HepG2 (cell line): ENCODE measurements around the gene ZSCAN23. TPM values are rescaled to one million over a fixed set of nuclear protein-coding genes. Genes with fewer than 3 reads are reported as not detected.

Experiments
- ARNT2 ChIP-seq: sonication (generic); formaldehyde crosslinking; IDR thresholded peaks from 2 replicates; pipeline ENCODE4 v1.8.0; 2022; ENCODE audit warnings: mild to moderate bottlenecking, low read depth, missing genetic modification reagents, moderate library complexity
- BCL6 ChIP-seq: IDR thresholded peaks from 2 replicates; pipeline ENCODE4 v1.6.1; 2016; ENCODE audit warnings: missing genetic modification reagents, missing compliant biosample characterization
- BRD4 ChIP-seq: sonication (generic); formaldehyde crosslinking; IDR thresholded peaks from 2 replicates; pipeline ENCODE4 v1.4.0; 2020; ENCODE audit warnings: missing genetic modification reagents
- polyA plus RNA-seq, 8 experiments: library from polyadenylated mRNA; depleted of rRNA in 3 of 8; stranded (reverse) in 7 of 8; unstranded in 1 of 8; fragments of >200 nt; fragmentation: Illumina TruSeq in 4 of 8; extraction: Trizol in 4 of 8; gene quantifications; 2 replicates each; pipeline versions ENCODE4 v1.2.1 to v1.2.3, GENCODE V29; 2011 to 2016; ENCODE audit warnings: low read depth in 4 of 8, missing spikeins in 1 of 8, mixed read lengths in 1 of 8; ENCODE audit not compliant: insufficient read depth in 1 of 8
- total RNA-seq, 5 experiments: library from RNA; depleted of rRNA; stranded (reverse); fragments of >200 nt; fragmentation: Illumina TruSeq; extraction: Trizol; gene quantifications; 2 replicates each; pipeline ENCODE4 v1.2.3, GENCODE V29; 2016; ENCODE audit warnings: low read depth in 1 of 5
- TF ChIP-seq, protein P1 (sequence below): sonication (generic); formaldehyde crosslinking; conservative IDR thresholded peaks from 2 replicates; pipeline ENCODE4 v1.5.0; 2020; ENCODE audit warnings: missing genetic modification reagents
- TF ChIP-seq, protein P2 (sequence below): sonication (generic); formaldehyde crosslinking; IDR thresholded peaks from 2 replicates; pipeline ENCODE4 v1.4.0; 2020; ENCODE audit warnings: missing genetic modification reagents, borderline replicate concordance
- TF ChIP-seq, protein P3 (sequence below): sonication (generic); formaldehyde crosslinking; IDR thresholded peaks from 2 replicates; pipeline ENCODE4 v1.4.0; 2020; ENCODE audit warnings: missing genetic modification reagents
- TF ChIP-seq, protein P4 (sequence below): sonication (generic); formaldehyde crosslinking; IDR thresholded peaks from 2 replicates; pipeline ENCODE4 v1.4.0; 2020; ENCODE audit warnings: missing genetic modification reagents
- TF ChIP-seq, protein P5 (sequence below): sonication (generic); formaldehyde crosslinking; conservative IDR thresholded peaks from 2 replicates; pipeline ENCODE4 v1.4.0; 2020; ENCODE audit warnings: mild to moderate bottlenecking, missing genetic modification reagents, moderate library complexity

ZSCAN23 gene
- total and polyA plus RNA-seq, 2 of the 13 experiments (the other 11 are each of a cell fraction or from before 2014, with no cell fraction given), result 0.29 to 1.2 TPM

DNA sequence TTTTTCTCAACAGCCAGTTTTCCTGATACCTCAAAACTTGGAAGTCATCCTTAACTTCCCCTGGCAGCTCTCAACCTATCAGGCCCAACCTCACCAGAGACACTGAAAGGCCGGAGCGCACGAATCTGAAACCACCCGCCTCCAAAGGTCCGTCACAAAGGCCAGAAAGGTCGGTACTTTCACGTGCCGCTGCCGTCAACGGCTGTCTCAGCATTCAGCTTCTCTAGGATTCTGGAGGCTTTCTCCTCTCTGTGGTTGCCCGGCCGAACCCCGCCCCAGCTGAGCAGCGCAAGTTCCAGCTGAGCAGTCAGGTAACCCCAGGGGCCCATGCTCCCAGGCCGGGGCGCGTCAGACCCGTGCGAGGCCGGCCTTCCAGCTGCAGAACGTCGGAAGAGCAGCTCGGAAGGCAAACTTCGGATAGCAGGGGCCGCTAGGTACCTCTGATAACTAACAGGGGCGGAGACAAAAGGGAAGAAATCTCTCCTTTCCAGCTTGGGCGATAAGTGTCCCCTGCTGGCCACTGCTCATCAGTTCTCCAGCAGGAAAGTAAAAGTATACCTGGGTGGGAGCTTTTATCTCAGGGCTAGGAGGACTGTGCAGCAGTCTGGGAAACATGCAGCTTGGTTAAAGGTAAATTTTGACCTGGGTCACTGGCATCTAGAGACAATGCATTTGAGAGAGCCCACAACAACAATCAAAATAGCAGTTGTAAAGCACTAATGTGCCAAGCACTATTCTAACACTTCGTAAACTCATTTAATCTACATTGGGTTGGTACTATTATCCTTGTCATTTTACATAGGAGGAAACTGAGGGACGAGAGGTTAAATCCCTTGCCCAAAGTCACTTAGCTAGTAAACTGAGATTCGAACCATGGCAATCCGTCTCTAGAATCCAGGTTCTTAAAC lies 59.8 kb downstream of the ZSCAN23 start (continued):
- TF ChIP-seq, protein P1, sequence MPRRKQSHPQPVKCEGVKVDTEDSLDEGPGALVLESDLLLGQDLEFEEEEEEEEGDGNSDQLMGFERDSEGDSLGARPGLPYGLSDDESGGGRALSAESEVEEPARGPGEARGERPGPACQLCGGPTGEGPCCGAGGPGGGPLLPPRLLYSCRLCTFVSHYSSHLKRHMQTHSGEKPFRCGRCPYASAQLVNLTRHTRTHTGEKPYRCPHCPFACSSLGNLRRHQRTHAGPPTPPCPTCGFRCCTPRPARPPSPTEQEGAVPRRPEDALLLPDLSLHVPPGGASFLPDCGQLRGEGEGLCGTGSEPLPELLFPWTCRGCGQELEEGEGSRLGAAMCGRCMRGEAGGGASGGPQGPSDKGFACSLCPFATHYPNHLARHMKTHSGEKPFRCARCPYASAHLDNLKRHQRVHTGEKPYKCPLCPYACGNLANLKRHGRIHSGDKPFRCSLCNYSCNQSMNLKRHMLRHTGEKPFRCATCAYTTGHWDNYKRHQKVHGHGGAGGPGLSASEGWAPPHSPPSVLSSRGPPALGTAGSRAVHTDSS (CRISPR knock-in tag), result 0 out of 2 replicates have a peak, but pooled peaks have one; percentile 27
- TF ChIP-seq ARNT2 (CRISPR knock-in tag) (peak; percentile 86), BCL6 (CRISPR knock-in tag) (peak; percentile 62), BRD4 (CRISPR knock-in tag) (no peak)
- TF ChIP-seq, protein P2, sequence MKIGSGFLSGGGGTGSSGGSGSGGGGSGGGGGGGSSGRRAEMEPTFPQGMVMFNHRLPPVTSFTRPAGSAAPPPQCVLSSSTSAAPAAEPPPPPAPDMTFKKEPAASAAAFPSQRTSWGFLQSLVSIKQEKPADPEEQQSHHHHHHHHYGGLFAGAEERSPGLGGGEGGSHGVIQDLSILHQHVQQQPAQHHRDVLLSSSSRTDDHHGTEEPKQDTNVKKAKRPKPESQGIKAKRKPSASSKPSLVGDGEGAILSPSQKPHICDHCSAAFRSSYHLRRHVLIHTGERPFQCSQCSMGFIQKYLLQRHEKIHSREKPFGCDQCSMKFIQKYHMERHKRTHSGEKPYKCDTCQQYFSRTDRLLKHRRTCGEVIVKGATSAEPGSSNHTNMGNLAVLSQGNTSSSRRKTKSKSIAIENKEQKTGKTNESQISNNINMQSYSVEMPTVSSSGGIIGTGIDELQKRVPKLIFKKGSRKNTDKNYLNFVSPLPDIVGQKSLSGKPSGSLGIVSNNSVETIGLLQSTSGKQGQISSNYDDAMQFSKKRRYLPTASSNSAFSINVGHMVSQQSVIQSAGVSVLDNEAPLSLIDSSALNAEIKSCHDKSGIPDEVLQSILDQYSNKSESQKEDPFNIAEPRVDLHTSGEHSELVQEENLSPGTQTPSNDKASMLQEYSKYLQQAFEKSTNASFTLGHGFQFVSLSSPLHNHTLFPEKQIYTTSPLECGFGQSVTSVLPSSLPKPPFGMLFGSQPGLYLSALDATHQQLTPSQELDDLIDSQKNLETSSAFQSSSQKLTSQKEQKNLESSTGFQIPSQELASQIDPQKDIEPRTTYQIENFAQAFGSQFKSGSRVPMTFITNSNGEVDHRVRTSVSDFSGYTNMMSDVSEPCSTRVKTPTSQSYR, result peak; percentile 57; the same call in 1 of the 2 replicates
- TF ChIP-seq, protein P3, sequence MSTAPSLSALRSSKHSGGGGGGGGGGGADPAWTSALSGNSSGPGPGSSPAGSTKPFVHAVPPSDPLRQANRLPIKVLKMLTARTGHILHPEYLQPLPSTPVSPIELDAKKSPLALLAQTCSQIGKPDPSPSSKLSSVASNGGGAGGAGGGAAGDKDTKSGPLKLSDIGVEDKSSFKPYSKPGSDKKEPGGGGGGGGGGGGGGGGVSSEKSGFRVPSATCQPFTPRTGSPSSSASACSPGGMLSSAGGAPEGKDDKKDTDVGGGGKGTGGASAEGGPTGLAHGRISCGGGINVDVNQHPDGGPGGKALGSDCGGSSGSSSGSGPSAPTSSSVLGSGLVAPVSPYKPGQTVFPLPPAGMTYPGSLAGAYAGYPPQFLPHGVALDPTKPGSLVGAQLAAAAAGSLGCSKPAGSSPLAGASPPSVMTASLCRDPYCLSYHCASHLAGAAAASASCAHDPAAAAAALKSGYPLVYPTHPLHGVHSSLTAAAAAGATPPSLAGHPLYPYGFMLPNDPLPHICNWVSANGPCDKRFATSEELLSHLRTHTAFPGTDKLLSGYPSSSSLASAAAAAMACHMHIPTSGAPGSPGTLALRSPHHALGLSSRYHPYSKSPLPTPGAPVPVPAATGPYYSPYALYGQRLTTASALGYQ (CRISPR knock-in tag), result no peak; the same call in 1 of the 2 replicates
- TF ChIP-seq, protein P4, sequence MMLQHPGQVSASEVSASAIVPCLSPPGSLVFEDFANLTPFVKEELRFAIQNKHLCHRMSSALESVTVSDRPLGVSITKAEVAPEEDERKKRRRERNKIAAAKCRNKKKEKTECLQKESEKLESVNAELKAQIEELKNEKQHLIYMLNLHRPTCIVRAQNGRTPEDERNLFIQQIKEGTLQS, result no peak; the same call in 1 of the 2 replicates
- TF ChIP-seq, protein P5, sequence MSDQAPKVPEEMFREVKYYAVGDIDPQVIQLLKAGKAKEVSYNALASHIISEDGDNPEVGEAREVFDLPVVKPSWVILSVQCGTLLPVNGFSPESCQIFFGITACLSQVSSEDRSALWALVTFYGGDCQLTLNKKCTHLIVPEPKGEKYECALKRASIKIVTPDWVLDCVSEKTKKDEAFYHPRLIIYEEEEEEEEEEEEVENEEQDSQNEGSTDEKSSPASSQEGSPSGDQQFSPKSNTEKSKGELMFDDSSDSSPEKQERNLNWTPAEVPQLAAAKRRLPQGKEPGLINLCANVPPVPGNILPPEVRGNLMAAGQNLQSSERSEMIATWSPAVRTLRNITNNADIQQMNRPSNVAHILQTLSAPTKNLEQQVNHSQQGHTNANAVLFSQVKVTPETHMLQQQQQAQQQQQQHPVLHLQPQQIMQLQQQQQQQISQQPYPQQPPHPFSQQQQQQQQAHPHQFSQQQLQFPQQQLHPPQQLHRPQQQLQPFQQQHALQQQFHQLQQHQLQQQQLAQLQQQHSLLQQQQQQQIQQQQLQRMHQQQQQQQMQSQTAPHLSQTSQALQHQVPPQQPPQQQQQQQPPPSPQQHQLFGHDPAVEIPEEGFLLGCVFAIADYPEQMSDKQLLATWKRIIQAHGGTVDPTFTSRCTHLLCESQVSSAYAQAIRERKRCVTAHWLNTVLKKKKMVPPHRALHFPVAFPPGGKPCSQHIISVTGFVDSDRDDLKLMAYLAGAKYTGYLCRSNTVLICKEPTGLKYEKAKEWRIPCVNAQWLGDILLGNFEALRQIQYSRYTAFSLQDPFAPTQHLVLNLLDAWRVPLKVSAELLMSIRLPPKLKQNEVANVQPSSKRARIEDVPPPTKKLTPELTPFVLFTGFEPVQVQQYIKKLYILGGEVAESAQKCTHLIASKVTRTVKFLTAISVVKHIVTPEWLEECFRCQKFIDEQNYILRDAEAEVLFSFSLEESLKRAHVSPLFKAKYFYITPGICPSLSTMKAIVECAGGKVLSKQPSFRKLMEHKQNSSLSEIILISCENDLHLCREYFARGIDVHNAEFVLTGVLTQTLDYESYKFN (CRISPR knock-in tag), result peak; percentile 69
